HG02943 (cell line): ENCODE results near the gene LMAN1.

Experiments used
- ATAC-seq: cut with Tn5 transposase; IDR thresholded peaks from one replicate; pipeline ENCODE4 v1.9.1; 2021; ENCODE audit warnings: mild to moderate bottlenecking, low read depth, moderate library complexity; ENCODE audit not compliant: unreplicated experiment

LMAN1 gene, protein sequence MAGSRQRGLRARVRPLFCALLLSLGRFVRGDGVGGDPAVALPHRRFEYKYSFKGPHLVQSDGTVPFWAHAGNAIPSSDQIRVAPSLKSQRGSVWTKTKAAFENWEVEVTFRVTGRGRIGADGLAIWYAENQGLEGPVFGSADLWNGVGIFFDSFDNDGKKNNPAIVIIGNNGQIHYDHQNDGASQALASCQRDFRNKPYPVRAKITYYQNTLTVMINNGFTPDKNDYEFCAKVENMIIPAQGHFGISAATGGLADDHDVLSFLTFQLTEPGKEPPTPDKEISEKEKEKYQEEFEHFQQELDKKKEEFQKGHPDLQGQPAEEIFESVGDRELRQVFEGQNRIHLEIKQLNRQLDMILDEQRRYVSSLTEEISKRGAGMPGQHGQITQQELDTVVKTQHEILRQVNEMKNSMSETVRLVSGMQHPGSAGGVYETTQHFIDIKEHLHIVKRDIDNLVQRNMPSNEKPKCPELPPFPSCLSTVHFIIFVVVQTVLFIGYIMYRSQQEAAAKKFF

DNA sequence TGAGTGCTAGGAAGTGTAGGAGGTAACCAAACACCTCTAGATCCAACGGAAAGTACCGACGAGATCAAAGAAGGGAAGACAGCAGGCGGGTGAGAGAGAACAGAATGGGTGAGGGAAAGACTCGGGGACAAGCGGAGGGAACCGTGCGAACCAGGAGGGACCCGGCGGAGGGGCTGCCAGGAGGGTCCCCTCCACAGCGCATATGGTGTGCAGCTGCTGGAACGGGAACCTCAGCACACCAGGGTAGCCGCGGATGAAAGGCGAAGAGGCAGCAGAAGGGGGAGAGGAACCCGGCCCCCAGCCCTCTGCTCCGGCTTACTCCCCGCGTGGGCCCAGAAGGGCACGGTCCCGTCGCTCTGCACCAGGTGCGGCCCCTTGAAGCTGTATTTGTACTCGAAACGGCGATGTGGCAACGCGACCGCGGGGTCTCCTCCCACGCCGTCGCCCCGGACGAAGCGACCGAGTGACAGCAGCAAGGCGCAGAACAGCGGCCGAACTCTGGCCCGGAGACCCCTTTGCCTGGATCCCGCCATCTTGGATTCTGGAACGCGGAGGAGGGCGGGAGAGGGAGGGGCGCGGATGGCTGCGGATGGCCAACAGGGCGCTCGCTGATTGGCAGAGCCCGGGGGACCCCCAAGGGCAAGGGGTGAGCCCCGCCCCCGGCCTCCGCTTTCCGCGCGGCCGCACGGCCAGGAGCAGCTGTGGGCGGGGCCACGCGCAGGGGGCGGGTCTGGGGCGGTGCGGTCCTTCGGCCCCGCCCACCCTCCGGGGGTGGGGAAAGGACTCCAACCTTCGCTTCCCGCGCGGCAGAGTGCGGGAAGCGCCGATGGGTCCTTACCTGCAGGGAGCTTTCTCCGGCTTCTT, at the start of gene LMAN1:
Gene LMAN1, minus strand, starts transcription at position 554 of the 864 bp plus-strand sequence. Its CDS starts 21 bp downstream, at position 533.
- peak; percentile 92 for ATAC-seq

DNA sequence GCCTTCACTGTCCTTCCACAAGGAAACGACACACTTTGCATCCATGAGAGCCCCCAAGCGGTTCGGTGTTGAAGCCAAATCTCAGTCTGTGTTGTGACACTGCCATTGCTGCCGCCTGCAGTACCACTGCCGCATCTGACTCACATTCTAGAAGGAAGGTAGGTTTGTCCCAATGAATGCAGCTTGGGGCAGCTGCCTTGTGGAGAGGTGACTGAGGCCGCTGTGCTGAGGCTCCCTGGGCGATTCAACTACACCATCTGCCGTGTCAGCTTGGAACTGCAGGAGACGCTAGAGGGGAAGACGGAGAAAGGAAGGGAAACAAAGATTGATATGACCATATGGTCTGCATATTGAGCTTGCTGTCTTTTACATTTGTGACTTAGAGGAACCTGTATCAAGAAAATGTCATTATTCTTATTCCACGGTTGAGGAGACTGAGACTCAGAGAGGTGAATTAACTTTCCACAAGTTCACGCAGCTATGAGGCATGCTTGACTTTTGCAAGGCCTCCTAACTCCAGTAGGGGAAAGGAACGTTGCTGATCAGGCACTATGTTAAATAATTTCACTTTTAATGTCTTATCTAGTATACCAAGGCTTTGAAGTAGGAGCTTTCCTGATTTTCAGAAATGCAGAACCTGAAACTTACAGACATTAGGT, 43.5 kb upstream of the LMAN1 start:
- ATAC-seq, result peak; percentile 88

DNA sequence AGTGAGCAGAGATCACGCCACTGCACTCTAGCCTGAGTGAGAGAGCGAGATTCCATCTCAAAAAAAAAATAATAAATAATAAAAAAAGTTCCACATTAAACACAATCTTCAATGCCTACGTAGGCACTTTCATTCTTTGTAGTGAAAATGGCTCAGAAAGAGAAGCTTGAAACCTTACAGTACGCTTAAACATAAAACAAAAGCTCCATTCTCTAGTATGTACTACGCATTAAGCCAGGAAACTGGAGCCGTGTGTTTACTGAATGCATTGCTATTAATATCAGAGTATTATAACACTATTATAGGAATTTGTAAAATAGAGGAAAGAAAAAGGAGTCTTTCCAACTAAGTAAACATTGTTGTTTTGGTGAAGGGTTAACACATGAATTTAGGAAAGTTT, 41.3 kb upstream of the LMAN1 start:
- ATAC-seq, result no peak

DNA sequence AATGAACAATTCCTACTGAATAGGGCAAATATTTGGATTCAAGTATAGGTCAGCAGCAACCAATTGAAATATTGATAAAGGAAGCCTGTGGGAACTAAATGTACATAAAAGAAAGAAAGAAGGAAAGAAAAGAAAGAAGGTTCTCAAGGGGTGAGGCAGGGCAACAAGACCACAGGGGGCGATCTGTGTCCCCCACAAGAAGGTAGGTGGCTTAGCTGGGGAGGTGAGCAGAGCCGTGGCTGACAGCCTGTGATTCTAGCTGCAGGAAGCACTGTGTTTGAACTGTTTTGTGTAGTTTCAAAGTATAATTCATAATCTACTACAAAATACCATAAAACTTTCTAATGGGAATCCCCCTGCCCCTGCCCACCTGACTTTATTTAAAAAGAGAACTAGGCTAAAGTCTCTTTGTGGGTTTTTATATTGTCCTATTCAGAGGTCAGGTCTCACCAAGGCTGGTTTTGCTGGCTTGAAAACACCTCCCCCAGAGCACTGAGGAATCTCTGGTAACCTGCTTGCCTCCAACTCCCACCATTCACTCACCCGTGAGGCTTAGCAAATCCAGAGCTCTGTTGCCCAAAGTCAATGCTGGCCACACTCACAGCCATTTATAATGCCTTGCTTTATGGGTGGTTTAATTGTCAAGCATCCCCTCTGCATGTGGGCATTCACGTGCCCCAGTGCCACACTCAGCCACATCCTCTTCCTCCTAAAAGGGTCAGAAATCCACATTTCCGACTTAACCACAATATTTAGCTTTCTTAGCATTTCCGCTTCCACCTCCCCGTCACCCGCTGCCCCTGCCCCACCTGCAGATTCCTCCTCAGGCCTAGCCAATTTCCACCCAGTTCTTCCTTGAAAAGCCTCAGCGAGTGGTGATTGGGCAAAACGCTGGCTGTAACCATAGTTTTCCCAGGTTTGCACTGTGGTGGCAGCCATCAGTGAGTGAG, 36.4 kb upstream of the LMAN1 start:
- ATAC-seq, result no peak

DNA sequence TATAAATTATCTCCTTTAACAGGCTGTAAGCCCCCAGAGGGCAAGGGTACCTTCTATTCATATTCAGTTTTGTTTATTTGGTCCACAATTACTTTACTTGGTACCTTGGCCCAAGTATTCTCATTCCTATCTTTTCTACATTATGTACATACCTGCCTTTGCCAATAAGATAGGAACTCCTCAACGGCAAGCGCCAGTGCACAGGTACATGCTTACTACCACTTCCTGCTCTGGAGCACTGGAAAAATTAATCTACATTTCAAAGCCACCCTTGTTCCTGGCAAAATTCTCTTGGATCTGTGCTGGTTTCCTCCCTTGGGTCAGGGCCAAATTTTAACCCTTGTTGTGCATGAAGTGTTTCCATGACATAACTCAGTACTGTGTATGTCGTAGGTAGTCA, 34.3 kb upstream of the LMAN1 start:
- ATAC-seq, result no peak

DNA sequence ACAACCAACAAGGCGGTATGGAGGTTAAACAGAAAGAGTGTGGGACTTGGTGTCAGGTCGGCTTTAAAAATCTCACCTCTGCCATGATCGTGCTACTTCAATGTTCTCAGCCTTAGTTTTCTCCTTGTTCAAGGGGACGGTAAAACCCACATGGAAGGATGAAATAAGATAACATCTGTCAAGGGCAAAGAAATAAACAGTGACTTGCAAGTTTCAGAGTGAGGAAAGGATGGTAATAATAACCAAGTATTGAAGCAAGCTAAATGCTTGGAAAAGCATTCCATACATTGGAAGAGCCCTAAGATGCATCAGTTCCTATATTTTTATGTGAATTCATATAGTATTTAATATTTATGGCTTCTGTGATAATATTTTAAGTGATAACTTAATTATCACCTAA, 29.8 kb upstream of the LMAN1 start:
- ATAC-seq, result no peak

DNA sequence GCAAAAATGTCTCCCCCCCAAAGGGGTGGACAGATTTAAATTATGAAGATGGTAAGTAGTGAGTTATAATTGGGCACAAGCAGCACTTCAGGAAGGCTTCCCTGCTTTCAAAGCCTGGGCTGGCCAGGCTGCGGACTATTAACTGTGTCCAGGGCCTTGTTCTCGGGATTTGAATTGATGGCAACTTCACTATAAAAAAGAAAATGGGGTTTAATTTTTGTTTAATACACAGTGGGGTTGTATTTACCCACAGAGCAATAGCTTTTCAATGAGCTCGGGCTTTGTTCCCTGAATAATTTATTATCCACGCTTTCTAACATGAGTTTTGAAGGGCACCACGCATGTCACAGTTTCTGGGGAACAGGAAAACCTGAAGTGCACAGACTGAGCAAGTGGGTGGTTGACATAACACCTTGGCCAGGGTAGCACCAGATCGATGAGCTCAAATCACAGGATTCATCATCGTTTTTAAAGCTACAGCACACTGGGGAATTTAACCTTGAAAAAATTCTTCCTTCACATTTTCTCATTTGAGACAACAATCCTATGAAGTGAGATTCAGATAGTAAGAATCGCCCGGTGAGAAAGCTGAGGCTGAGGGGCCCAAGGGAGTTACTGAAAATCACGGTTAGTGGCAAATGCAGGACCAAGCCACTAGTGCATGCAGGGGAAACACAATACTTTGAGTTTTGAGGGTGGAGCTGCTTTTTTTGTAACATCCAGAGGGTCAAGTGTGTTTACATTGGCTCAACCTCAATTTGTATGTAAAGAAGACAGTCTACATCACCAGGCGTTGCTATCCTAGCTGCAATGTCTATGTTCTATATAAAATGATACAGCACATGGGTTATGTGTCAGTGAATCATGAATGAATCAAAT, 28.9 kb upstream of the LMAN1 start:
- no peak for ATAC-seq

DNA sequence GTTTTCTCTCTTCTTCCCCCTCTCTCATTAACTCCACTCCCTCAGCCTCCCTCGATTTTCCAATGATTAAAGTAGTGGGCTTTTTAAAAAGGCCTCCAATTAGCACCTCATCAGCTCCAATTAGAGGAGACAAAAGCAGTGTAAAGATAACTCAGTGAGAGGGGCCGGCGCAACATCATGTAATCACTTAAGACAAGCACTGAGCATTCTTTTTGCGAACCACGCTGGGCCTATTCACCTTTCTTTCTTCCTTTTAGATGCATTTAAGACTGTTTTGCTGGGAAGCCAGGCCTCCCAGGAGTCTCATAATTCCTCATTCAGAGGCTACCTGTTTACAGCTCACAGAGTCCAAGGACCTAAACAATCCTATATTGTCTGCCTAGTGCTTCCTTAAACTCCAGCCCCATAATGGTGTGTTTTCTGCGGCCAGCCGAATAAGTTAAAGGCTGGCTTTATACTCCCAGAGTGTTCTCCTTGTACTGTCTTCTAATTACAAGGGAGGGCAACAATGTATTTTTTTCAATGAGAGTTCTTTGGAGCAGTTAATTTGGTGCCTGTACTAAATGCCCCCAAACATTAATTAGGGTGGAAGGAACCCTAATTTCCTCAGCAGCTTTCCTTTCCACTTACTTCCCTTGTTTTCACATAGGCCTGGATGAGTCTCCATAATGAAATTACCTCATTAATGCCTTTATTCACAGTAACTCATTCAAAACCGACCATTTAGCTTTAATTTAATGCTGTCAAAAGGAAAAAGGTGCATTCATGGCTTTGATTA, 28.0 kb upstream of the LMAN1 start:
- no peak for ATAC-seq

DNA sequence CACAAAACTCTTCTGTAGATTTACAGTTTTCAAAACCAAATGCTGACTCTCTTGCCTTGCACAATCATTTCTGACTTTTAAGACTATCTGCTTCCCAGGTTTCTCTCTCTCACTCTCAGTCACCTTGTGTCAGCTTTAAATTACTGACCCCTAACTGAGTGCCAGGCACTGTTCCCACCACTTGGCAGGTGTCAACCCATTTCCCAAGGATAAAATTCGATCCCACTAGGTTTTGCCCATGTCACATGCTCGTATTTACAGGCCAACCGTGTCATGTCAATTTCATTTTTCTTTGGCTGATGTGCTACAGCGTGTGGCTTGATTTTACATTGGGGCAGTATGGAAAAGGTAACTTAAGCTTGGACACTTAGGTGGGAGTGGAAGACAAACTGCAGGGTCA, 26.1 kb upstream of the LMAN1 start:
- ATAC-seq, result no peak

DNA sequence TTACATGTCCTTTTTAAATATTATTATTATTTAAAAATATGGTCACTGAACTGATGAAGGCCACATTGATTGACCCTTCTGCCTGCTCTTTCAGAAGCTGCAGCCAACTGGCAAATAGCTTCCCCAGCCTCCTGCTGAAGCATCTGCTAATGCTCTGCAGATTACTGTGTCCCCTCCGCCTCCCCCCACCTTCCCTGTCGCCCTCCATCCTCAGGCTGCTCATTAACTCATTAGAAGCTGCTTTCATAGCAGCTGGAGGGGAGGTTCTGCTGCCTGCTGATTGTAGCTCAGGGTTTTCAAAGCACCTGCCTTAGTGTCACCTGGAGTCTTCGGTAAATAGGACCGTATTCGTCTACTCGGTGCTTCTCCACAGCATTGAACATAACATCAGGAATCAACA, 24.8 kb upstream of the LMAN1 start:
- no peak for ATAC-seq

DNA sequence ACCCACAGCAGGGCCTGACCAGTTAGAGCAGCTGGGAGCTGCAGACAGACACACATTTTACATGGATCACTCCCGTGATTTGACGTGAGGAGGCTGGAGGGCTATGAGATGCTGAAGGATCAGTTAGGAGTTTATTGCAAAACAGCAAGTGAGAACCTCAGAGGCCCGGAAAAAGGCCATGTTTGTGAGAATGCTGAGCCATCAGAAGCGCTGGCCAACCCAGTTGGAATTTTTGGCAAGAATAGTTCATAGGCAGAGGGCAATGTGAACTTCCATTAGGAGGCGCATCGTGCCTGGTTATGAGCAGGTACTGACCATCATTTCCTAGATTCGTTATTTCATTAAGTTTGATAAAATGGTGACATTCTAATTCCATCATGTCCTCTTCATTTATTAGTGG, 23.3 kb upstream of the LMAN1 start:
- ATAC-seq, result no peak

DNA sequence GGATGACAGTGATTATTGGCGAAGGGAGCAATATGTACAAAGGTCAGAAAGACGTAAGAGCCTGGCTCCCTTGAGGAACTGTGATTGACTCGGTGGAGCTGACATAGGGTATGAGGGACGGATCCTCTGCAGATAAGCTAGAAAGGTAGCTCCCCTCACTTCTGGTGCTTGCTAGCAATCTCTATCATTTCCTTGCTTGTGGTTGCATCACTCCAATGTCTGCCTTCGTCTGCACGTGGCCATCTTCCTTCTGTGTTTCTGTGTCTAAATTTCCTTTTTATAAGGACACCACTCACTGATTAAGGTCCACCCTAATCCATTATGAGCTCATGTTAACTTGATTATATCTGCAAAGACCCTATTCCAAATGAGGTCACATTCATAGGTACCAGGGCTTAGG, 22.9 kb upstream of the LMAN1 start:
- no peak for ATAC-seq

DNA sequence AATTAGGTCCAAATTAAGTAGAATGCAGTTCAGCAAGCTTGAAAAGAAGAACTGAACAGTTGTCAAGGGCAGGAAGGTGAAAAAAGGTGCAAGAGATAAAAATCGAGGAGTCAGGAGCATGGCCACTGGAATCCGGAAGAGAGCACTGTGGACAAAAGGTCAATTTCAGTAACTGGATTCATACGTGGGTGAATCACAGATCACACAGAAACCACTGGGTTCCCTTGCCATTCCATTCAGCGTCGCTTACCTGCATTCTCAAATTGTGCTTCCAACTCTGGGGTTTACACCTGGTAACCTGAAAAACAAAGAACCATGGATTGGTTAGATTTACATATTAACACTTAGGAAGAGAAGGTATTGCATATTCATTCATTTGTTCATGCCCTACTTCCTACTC, 21.6 kb upstream of the LMAN1 start:
- no peak for ATAC-seq

DNA sequence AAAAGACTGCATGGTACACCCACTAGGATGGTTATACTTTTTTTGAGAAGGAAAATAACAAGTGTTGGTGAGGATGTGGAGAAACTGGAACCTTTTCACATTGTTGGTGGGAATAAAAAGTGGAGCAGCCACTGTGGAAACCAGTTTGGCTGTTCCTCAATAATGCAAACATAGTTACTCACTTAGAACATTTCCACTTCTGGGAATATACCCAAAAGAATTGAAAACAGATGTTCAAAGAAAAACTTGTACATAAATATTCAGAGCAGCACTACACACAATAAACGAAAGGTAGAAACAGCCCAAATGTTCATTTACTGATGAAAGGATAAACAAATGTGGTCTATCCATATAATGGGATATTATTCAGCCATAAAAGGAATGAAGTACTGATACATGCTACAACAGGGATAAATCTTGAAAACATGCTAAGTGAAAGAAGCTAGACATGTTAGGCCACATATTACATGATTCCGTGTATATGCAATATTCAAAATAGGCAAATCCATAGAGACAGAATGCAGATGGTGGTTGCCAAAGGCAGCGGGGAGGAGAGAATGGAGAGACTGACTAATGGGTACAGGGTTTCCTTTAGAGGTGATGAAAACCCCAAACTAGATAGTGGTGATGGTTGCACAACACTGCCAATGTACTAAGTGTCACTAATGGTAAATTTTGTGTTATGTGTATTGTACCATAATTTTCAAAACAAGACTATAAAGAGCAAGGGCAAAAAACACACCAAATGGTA, 20.9 kb upstream of the LMAN1 start:
- no peak for ATAC-seq

DNA sequence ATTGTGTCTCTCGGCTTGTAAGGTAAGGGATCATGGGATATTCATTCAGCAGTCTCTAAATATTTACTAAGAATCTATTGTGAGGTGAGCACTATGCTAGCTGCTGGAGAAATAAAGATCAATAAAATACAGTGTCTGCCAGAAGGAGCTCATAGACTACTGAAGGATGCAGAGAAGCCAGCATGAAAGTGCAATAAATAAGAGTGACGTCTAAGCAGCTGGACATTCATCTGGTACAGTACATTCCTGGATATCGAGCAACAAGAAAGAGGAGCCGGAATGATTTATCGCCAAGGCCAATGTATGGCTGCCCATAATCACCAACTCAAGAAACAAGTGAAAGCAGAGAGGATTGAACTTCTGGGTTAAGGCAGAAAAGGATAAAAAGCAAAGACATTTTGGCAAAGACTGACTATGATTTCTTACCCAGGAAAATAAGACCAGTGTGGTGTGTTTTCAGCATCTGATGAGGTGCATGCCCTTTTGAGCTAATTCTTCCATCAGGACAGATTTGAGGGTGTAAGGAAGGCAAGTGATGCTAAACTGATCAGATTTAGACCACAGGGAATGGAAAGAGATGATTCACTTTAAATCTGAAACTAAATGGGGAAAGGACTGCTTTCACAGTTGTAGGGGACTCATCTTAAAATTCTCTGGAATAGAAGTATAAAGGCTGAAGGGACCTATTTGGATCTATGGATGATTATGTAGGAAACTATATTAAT, 18.7 kb upstream of the LMAN1 start:
- no peak for ATAC-seq

DNA sequence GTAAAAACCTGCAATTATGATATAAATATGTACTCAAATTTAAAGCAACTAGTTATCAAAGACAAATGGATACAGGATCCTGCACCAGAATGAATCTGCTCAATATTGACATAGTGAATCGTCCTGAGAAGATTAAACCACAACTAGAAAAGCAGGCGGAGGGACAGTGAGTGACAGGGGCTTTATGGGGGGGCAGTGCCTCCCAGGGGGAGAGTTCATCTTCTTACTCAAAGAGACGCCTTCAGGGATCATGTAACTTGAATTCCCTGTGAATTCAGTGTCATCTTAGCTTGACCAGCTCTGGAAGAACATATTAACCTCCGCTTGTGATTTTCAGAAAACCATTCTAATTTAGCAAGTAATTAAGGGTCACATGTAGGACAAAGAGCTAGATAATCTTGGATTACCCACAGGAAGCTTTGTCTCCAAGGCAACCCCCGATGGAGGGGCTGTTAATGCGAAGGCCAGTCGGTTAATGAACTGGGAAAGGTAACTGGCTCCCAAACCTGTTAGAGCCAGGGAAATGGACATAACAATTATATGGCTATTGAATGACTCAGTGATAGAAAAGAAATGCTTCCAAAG, 17.4 kb upstream of the LMAN1 start:
- ATAC-seq, result no peak
